Thoracic aorta (tissue), 2 donors: Measurements from ENCODE around the gene TREM2. TPM values are rescaled to one million over a fixed set of nuclear protein-coding genes. Genes with fewer than 3 reads are reported as not detected.

Experiments
- ATAC-seq: fragments of 150-250 bp; one replicate; pipeline ENCODE4 v1.8.0; 2017; ENCODE audit warnings: low read depth; ENCODE audit not compliant: insufficient number of reproducible peaks, low FRiP score
- DNase-seq: peaks from one replicate; pipeline ENCODE4 v3.0.0-alpha.2; 2020; ENCODE audit warnings: low spot score
- H3K27ac ChIP-seq, 2 donors: fragments of 200-600 bp; sonication (generic); 1 replicate in 1 of 2; 2 replicates in 1 of 2; pipeline ENCODE4 v1.5.1; 2016; ENCODE audit warnings: mild to moderate bottlenecking in 2 of 2, moderate library complexity in 2 of 2
- H3K27me3 ChIP-seq: fragments of 200-600 bp; sonication (generic); replicated peaks from 2 replicates; pipeline ENCODE4 v1.6.0; 2016; ENCODE audit warnings: mild to moderate bottlenecking; ENCODE audit not compliant: insufficient read depth
- H3K36me3 ChIP-seq: fragments of 200-600 bp; sonication (generic); one replicate; pipeline ENCODE4 v1.5.1; 2016
- H3K4me1 ChIP-seq, 2 donors: fragments of 200-600 bp; sonication (generic); 1 replicate in 1 of 2; 2 replicates in 1 of 2; pipeline versions ENCODE4 v1.5.1 to v1.6.0; 2016; ENCODE audit warnings: low read depth in 2 of 2, mild to moderate bottlenecking in 1 of 2; ENCODE audit not compliant: control insufficient read depth in 1 of 2
- H3K4me3 ChIP-seq: fragments of 200-600 bp; sonication (generic); 2 replicates; pipeline ENCODE4 v1.5.1; 2016; ENCODE audit warnings: mild to moderate bottlenecking
- H3K9me3 ChIP-seq: fragments of 200-600 bp; sonication (generic); 2 replicates; pipeline ENCODE4 v1.5.1; 2016
- CTCF ChIP-seq: fragments of 200-600 bp; sonication (generic); IDR thresholded peaks from one replicate; pipeline ENCODE4 v1.5.1; 2019; ENCODE audit warnings: antibody characterized with exemption
- total RNA-seq, 2 donors: library from RNA; depleted of rRNA; stranded (reverse); fragments of >200 nt; gene quantifications; one replicate each; pipeline versions ENCODE4 v1.1.0 to v1.2.3, GENCODE V29; 2016

Gene TREM2
- total RNA-seq, 2 donors from 2014 or later: 9.8 to 16.5 TPM

- Histone ChIP-seq H3K9me3 (no peaks in the 10 kb centered on the region), H3K4me3 (no peak within 1 kb of the TSS), H3K36me3 (peaks cover 3% of the 10 kb centered on the region), H3K27ac (no peak within 1 kb of the TSS), H3K4me1 (no peaks in the 10 kb centered on the region), H3K27me3 (no peaks in the 10 kb centered on the region)
- DNase-seq (no peak), ATAC-seq (no peak)
- TF ChIP-seq CTCF: no peak
Measured at GRCh38 chr6:41153992-41154625, 8.8 kb downstream of the TREM2 start, which contains the start of gene TREML1. TREML1 (minus strand) TSS chr6:41154347; CDS start chr6:41154288, 59 bp downstream.

GRCh38 chr6:41153451-41153850 lies 9.5 kb downstream of the TREM2 start:
- H3K27ac ChIP-seq: no peak overlapping the region
- ATAC-seq: no peak

GRCh38 chr6:41150671-41151070 lies 12.2 kb downstream of the TREM2 start:
- DNase-seq: no peak
- no peak for ATAC-seq
- Histone ChIP-seq H3K27ac (no peak overlapping the region), H3K36me3 (peaks cover 3% of the 10 kb centered on the region), H3K27me3 (no peaks in the 10 kb centered on the region), H3K4me3 (no peak overlapping the region), H3K4me1 (no peaks in the 10 kb centered on the region), H3K9me3 (no peaks in the 10 kb centered on the region)
- TF ChIP-seq CTCF: no peak

More at GRCh38 chr6:41153451-41153850, 9.5 kb downstream of the TREM2 start:
- no peak for TF ChIP-seq CTCF
- DNase-seq: no peak
- Histone ChIP-seq H3K4me3 (no peak overlapping the region), H3K9me3 (no peaks in the 10 kb centered on the region), H3K27me3 (no peaks in the 10 kb centered on the region), H3K36me3 (peaks cover 3% of the 10 kb centered on the region), H3K4me1 (no peaks in the 10 kb centered on the region)

GRCh38 chr6:41147917-41148316 lies 15.0 kb downstream of the TREM2 start:
- no peak for DNase-seq
- Histone ChIP-seq H3K27ac (no peak overlapping the region), H3K9me3 (no peaks in the 10 kb centered on the region), H3K36me3 (peaks cover 3% of the 10 kb centered on the region), H3K4me1 (no peaks in the 10 kb centered on the region), H3K27me3 (no peaks in the 10 kb centered on the region), H3K4me3 (no peak overlapping the region)
- TF ChIP-seq CTCF: no peak
- no peak for ATAC-seq

- DNase-seq (no peak), ATAC-seq (no peak)
- Histone ChIP-seq H3K36me3 (no peaks in the 10 kb centered on the region), H3K4me1 (no peaks in the 10 kb centered on the region), H3K4me3 (no peak overlapping the region), H3K27ac (no peak overlapping the region), H3K27me3 (no peaks in the 10 kb centered on the region), H3K9me3 (no peaks in the 10 kb centered on the region)
- TF ChIP-seq CTCF: no peak
Measured at GRCh38 chr6:41136911-41137310, 26.0 kb downstream of the TREM2 start.
